NT2/D1 (cell line): ENCODE measurements around the gene PCBP2.

Source experiments
- SUZ12 ChIP-seq: IDR thresholded peaks from 2 replicates; pipeline ENCODE4 v1.6.1; 2011; ENCODE audit not compliant: insufficient read length, insufficient read depth; ENCODE audit errors: extremely low read depth
- YY1 ChIP-seq: IDR thresholded peaks from 2 replicates; pipeline ENCODE4 v1.6.1; 2011; ENCODE audit not compliant: insufficient read length, insufficient read depth

- TF ChIP-seq SUZ12 (no peak), YY1 (no peak)
Measured at GRCh38 chr12:53504004-53504920, 52.4 kb downstream of the PCBP2 start.
